Testis (tissue), 3 donors: Measurements from ENCODE around the gene GALNT7. TPM values are rescaled to one million over a fixed set of nuclear protein-coding genes. Genes with fewer than 3 reads are reported as not detected.
A peak's percentile ranks its signal among the peaks of the same experiment; 100 is the strongest.

Source experiments
- DNase-seq: peaks from one replicate; pipeline ENCODE4 v3.0.0-alpha.2; 2019
- H3K27ac ChIP-seq, 2 donors: fragments of 200-600 bp; sonication (generic); one replicate each; pipeline ENCODE4 v1.5.1; 2019
- H3K27me3 ChIP-seq: fragments of 200-600 bp; sonication (generic); one replicate; pipeline ENCODE4 v1.5.1; 2019
- H3K36me3 ChIP-seq: fragments of 200-600 bp; sonication (generic); one replicate; pipeline ENCODE4 v1.5.1; 2017; ENCODE audit warnings: low read depth; ENCODE audit errors: missing control alignments
- H3K4me1 ChIP-seq: fragments of 200-600 bp; sonication (generic); one replicate; pipeline ENCODE4 v1.5.1; 2019
- H3K4me3 ChIP-seq, 2 donors: fragments of 200-600 bp; sonication (generic); one replicate each; pipeline ENCODE4 v1.5.1; 2017 to 2019
- H3K9me3 ChIP-seq: fragments of 200-600 bp; sonication (generic); one replicate; pipeline ENCODE4 v1.5.1; 2017
- CTCF ChIP-seq, 3 experiments: fragments of 450-650 bp in 2 of 3; fragments of 200-600 bp in 1 of 3; sonication (generic) in 1 of 3; IDR thresholded peaks; one replicate each; pipeline ENCODE4 v1.5.1; 2016 to 2019; ENCODE audit warnings: antibody characterized with exemption in 3 of 3, mild to moderate bottlenecking in 2 of 3, moderate library complexity in 1 of 3
- POLR2A ChIP-seq: fragments of 450-650 bp; IDR thresholded peaks from one replicate; pipeline ENCODE4 v1.6.1; 2017; ENCODE audit warnings: antibody characterized with exemption, mild to moderate bottlenecking, moderate library complexity
- WGBS, 2 donors: methylation state at CpG; one replicate each; pipeline ENCODE4 v1.1.5; 2018; 5-methylcytosine and 5-hydroxymethylcytosine counted together
- intact Hi-C: fragments of 100-400 bp; cut with DNase I; formaldehyde crosslinking; loops from one replicate; pipeline ENCODE4 v1.15.1; 2023; ENCODE audit warnings: low total_unique reads
- polyA plus RNA-seq: library from polyadenylated mRNA; stranded (reverse); fragments of 350-450 nt; fragmentation: Illumina TruSeq; extraction: RNeasy Lipid Tissue Mini Kit (QIAGEN cat#74804); gene quantifications from one replicate; pipeline ENCODE4 v1.2.3, GENCODE V29; 2014; ENCODE audit warnings: low read depth, low replicate concordance; ENCODE audit not compliant: insufficient read depth
- total RNA-seq, 2 donors: library from RNA; depleted of rRNA; stranded (reverse); fragments of >200 nt; gene quantifications; one replicate each; pipeline ENCODE4 v1.2.3, GENCODE V29; 2016

GALNT7 gene
- total and polyA plus RNA-seq, 3 donors from 2014 or later = 18.0 to 32.0 (median 28.8) TPM

GRCh38 chr4:173257732-173258717, 89.4 kb downstream of the GALNT7 start:
- DNase-seq = peak; percentile 77
- 44 to 59% methylated on average over 4 of the region's 4 CpGs for WGBS, 2 donors
- intact Hi-C loops = loop anchor here (5.0 kb wide), 1 partner anchor 241 kb away; no protein-coding TSS in a partner anchor
- Histone ChIP-seq H3K27ac (no peak overlapping the region), H3K27me3 (no peaks in the 10 kb centered on the region), H3K4me3 (no peak overlapping the region), H3K9me3 (no peaks in the 10 kb centered on the region), H3K36me3 (no peaks in the 10 kb centered on the region), H3K4me1 (no peaks in the 10 kb centered on the region)
- TF ChIP-seq CTCF (IDR thresholded peaks at IDR 0.05) (peak; percentile 43 to 68 (median 49)), POLR2A (no peak)

- Histone ChIP-seq H3K4me3 (no peak overlapping the region), H3K4me1 (no peaks in the 10 kb centered on the region), H3K27ac (no peak overlapping the region), H3K9me3 (no peaks in the 10 kb centered on the region), H3K36me3 (no peaks in the 10 kb centered on the region), H3K27me3 (no peaks in the 10 kb centered on the region)
- no peak for DNase-seq
- TF ChIP-seq POLR2A (no peak), CTCF (IDR thresholded peaks at IDR 0.05) (no peak)
- 89 to 94% methylated on average over 2 of the region's 2 CpGs for WGBS, 2 donors
- intact Hi-C loops = loop anchor here (5.0 kb wide), 1 partner anchor 242 kb away; no protein-coding TSS in a partner anchor
Measured at GRCh38 chr4:173258866-173259265, 90.3 kb downstream of the GALNT7 start.

GRCh38 chr4:173259310-173259709, 90.7 kb downstream of the GALNT7 start:
- no peak for DNase-seq
- intact Hi-C loops = loop anchor here (5.0 kb wide), 1 partner anchor 242 kb away; no protein-coding TSS in a partner anchor

DNA sequence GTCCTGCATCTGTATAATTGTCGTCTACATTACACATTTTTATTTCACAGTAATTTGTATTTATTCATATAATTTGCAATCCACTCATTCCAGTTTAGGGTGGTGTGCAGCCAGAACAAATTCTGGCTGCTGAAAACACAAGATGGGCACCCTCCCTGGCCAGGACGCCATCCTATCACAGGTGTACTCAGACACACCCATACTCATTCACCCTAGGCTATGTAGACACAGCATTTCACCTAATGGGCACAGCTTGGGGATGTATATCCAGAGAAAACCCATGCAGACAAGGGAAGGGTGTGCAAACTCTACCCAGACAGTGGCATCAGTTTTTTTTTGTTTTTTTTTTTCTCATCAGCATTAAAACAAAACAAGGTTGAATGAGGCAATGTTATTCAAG, 92.4 kb downstream of the GALNT7 start:
- 93 to 98% methylated on average over 2 of the region's 2 CpGs for WGBS, 2 donors

More at GRCh38 chr4:173259310-173259709, 90.7 kb downstream of the GALNT7 start:
- WGBS, 2 donors = 84 to 87% methylated on average over 6 of the region's 6 CpGs
- no peak overlapping the region for H3K27ac ChIP-seq
- H3K27me3 ChIP-seq = no peaks in the 10 kb centered on the region
- H3K36me3 ChIP-seq = no peaks in the 10 kb centered on the region
- TF ChIP-seq POLR2A (no peak), CTCF (IDR thresholded peaks at IDR 0.05) (peak in 1 of 3 experiments; percentile 28)
- no peak overlapping the region for H3K4me3 ChIP-seq
- no peaks in the 10 kb centered on the region for H3K9me3 ChIP-seq
- H3K4me1 ChIP-seq = peaks cover 3% of the 10 kb centered on the region

More for the DNA sequence above, 92.4 kb downstream of the GALNT7 start:
- Histone ChIP-seq H3K36me3 (no peaks in the 10 kb centered on the region), H3K4me1 (peaks cover 16% of the 10 kb centered on the region), H3K4me3 (no peak overlapping the region), H3K9me3 (no peaks in the 10 kb centered on the region), H3K27ac (no peak overlapping the region), H3K27me3 (no peaks in the 10 kb centered on the region)
- no peak for DNase-seq
- intact Hi-C loops = no loop called here
- TF ChIP-seq POLR2A (no peak), CTCF (IDR thresholded peaks at IDR 0.05) (no peak)
